ENCODE measurements around the gene SP140. TPM values are rescaled to one million over a fixed set of nuclear protein-coding genes. Genes with fewer than 3 reads are reported as not detected.

Gene SP140
- polyA plus RNA-seq, 2 of the 4 experiments (the other 2 are of a cell fraction) = 0.10 TPM; not detected in 1

GRCh38 chr2:230224458-230224857 lies 1.1 kb upstream of the SP140 start:
- ChIA-PET POLR2A (no interaction called here), CTCF (no interaction called here)
- no peak overlapping the region for H3K27ac ChIP-seq
- DNase-seq (ENCODE audit: low read depth in 1 of 2, low spot score in 1 of 2) = no peak
- H3K4me3 ChIP-seq = no peak overlapping the region
- H3K9me3 ChIP-seq = no peaks in the 10 kb centered on the region
- H3K4me2 ChIP-seq = no peak overlapping the region
- H3K4me1 ChIP-seq = peaks cover 5% of the 10 kb centered on the region; the same call in 2 of the 3 replicates
- TF ChIP-seq RAD21 (conservative IDR thresholded peaks at IDR 0.05 in 1 of 2, IDR thresholded peaks at IDR 0.05 in 1 of 2) (no peak), HMGXB4 (CRISPR knock-in tag; IDR thresholded peaks at IDR 0.05; ENCODE audit: borderline replicate concordance) (no peak), RCOR1 (IDR thresholded peaks at IDR 0.05; ENCODE audit: low read depth, low read length) (no peak), REST (IDR thresholded peaks at IDR 0.05) (no peak), ESRRA (IDR thresholded peaks at IDR 0.05; ENCODE audit: borderline replicate concordance, low read length) (no peak), MAX (IDR thresholded peaks at IDR 0.05) (no peak)
- FAIRE-seq = no peak
- ATAC-seq = no peak

DNA sequence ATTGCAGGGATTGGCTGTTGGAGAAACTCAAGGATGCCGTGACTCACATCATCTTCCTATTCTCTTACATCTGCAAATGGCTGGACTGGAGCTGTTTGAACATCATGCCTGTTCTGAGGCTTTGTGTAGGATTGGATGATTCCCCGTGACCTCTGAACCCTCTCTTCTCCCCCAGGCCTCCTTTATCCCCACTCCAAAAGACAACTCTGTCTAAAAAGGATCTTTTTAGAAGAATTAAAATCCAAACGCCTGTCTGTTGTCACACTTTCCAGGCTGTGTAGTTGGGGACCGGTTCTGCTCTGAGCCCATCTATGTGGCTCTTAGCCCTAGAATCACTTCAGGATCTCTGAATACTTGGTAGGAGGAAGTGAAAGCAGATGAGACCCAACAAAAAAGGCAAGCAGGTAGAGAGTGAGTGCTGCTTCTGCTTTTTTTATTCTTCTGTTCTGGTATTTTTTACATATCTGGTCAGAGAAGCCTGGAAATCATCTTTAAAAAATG lies 565 bp downstream of the SP140 start:
- CTCF ChIA-PET = interaction anchor here (0.7 kb wide), 1 partner anchor 12 kb away, joined by 3 read pairs; no protein-coding TSS in a partner anchor

More for the DNA sequence above, 565 bp downstream of the SP140 start:
- no peak overlapping the region for H3K4me3 ChIP-seq
- H3K27ac ChIP-seq = no peak overlapping the region
- DNase-seq (ENCODE audit: low read depth in 1 of 2, low spot score in 1 of 2) (no peak), ATAC-seq (no peak), FAIRE-seq (no peak)
- 84% methylated on average over 4 of the region's 4 CpGs for WGBS (ENCODE audit: missing lambda C conversion rate)
- no peak for TF ChIP-seq ZFP36 (IDR thresholded peaks at IDR 0.05; ENCODE audit: borderline replicate concordance, partially characterized antibody)
- TF ChIP-seq NPAS2 (CRISPR knock-in tag; IDR thresholded peaks at IDR 0.05; ENCODE audit: borderline replicate concordance) = no peak
- TF ChIP-seq BHLHE40 (IDR thresholded peaks at IDR 0.05; ENCODE audit: low read depth, low read length) = no peak
- TF ChIP-seq HEYL (CRISPR knock-in tag; IDR thresholded peaks at IDR 0.05) = no peak
- no peak for TF ChIP-seq NFE2L2 (conservative IDR thresholded peaks at IDR 0.05; ENCODE audit: low read length)
- TF ChIP-seq EP300 (IDR thresholded peaks at IDR 0.05) = no peak
- TF ChIP-seq ESRRA (IDR thresholded peaks at IDR 0.05; ENCODE audit: borderline replicate concordance, low read length) = no peak
- TF ChIP-seq, protein P1, sequence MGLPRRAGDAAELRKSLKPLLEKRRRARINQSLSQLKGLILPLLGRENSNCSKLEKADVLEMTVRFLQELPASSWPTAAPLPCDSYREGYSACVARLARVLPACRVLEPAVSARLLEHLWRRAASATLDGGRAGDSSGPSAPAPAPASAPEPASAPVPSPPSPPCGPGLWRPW (IDR thresholded peaks at IDR 0.05) = no peak
- TF ChIP-seq KDM1A (IDR thresholded peaks at IDR 0.05; ENCODE audit: low read depth) = no peak
- no peak for TF ChIP-seq RAD21 (conservative IDR thresholded peaks at IDR 0.05 in 1 of 2, IDR thresholded peaks at IDR 0.05 in 1 of 2)
- TF ChIP-seq ZC3H11A (IDR thresholded peaks at IDR 0.05) = no peak
- no peak for TF ChIP-seq KDM5A (IDR thresholded peaks at IDR 0.05)
- TF ChIP-seq MAX (IDR thresholded peaks at IDR 0.05) = no peak
- no peak for TF ChIP-seq CBX2 (IDR thresholded peaks at IDR 0.05; ENCODE audit: borderline replicate concordance, low read depth)
- no peak for TF ChIP-seq HOXA7 (CRISPR knock-in tag; IDR thresholded peaks at IDR 0.05)
- no peak for TF ChIP-seq MYC (IDR thresholded peaks at IDR 0.05; ENCODE audit: borderline replicate concordance, low read length)
- no peak for TF ChIP-seq CBX8 (IDR thresholded peaks at IDR 0.05)
- TF ChIP-seq CTCF (IDR thresholded peaks at IDR 0.05) = no peak
- no peak for TF ChIP-seq NR3C1 (IDR thresholded peaks at IDR 0.05)
- no peak for TF ChIP-seq RFX5 (IDR thresholded peaks at IDR 0.05)
- no peaks in the 10 kb centered on the region for H3K4me1 ChIP-seq
- POLR2A ChIA-PET = no interaction called here
- peaks cover 10% of the 10 kb centered on the region; the same call in 1 of the 3 replicates for H3K9me3 ChIP-seq
- H3K4me2 ChIP-seq = no peak overlapping the region

Data from A549 (cell line).